Heart left ventricle (tissue), 16 donors: Measurements from ENCODE around the gene IGFBP3. TPM values are rescaled to one million over a fixed set of nuclear protein-coding genes. Genes with fewer than 3 reads are reported as not detected.

Experiments used
- ATAC-seq, 4 donors: fragments of 200-7000 bp; cut with Tn5 transposase; one replicate each; pipeline ENCODE4 v1.9.1; 2020 to 2022; ENCODE audit warnings: moderate library complexity in 4 of 4, mild to moderate bottlenecking in 3 of 4, moderate number of reproducible peaks in 1 of 4
- DNase-seq, 5 donors: peaks; one replicate each; pipeline ENCODE4 v3.0.0-alpha.2; 2020
- H3K27ac ChIP-seq, 12 donors: fragments of 200-600 bp; sonication (generic) in 4 of 12; one replicate each; pipeline versions ENCODE4 v1.5.0 to v1.8.0; 2016 to 2022; ENCODE audit warnings: mild to moderate bottlenecking in 2 of 12
- H3K27me3 ChIP-seq, 9 donors: fragments of 200-600 bp; sonication (generic) in 2 of 9; one replicate each; pipeline versions ENCODE4 v1.5.1 to v1.8.0; 2016 to 2022; ENCODE audit warnings: mild to moderate bottlenecking in 3 of 9
- H3K36me3 ChIP-seq, 9 donors: fragments of 200-600 bp; sonication (generic) in 2 of 9; one replicate each; pipeline versions ENCODE4 v1.5.0 to v1.8.0; 2018 to 2022; ENCODE audit warnings: mild to moderate bottlenecking in 2 of 9
- H3K4me1 ChIP-seq, 12 donors: fragments of 200-600 bp; sonication (generic) in 4 of 12; one replicate each; pipeline versions ENCODE4 v1.5.0 to v1.8.0; 2016 to 2022; ENCODE audit warnings: mild to moderate bottlenecking in 3 of 12
- H3K4me3 ChIP-seq, 12 donors: fragments of 200-600 bp; sonication (generic) in 4 of 12; one replicate each; pipeline versions ENCODE4 v1.5.0 to v1.8.0; 2017 to 2022; ENCODE audit warnings: mild to moderate bottlenecking in 9 of 12, moderate library complexity in 4 of 12
- H3K9me3 ChIP-seq, 12 donors: fragments of 200-600 bp; sonication (generic) in 4 of 12; one replicate each; pipeline versions ENCODE4 v1.5.0 to v1.8.0; 2016 to 2022; ENCODE audit warnings: mild to moderate bottlenecking in 1 of 12
- CTCF ChIP-seq, 12 donors: fragments of 200-600 bp; sonication (generic) in 4 of 12; IDR thresholded peaks; one replicate each; pipeline versions ENCODE4 v1.5.0 to v1.8.0; 2018 to 2022; ENCODE audit warnings: antibody characterized with exemption in 12 of 12, mild to moderate bottlenecking in 5 of 12
- POLR2A ChIP-seq, 2 donors: fragments of 450-650 bp; IDR thresholded peaks; one replicate each; pipeline ENCODE4 v1.6.1; 2017; ENCODE audit warnings: antibody characterized with exemption in 2 of 2, mild to moderate bottlenecking in 2 of 2, moderate library complexity in 2 of 2
- WGBS, 4 donors: extraction: QIAGEN DNeasy Blood & Tissue Kit in 2 of 4; methylation state at CpG; one replicate each; pipeline versions ENCODE4 v1.1.5 to v1.1.7; 2013 to 2018; 5-methylcytosine and 5-hydroxymethylcytosine counted together
- intact Hi-C, 10 donors: fragments of 100-400 bp; cut with DNase I; formaldehyde crosslinking; loops; one replicate each; pipeline versions ENCODE4 v1.11.1 to v1.14.2; 2022
- polyA plus RNA-seq, 2 donors: library from polyadenylated mRNA; stranded (reverse); fragments of 200-250 nt; gene quantifications; one replicate each; pipeline ENCODE4 v1.2.3, GENCODE V29; 2013
- total RNA-seq, 9 donors: library from RNA; depleted of rRNA in 2 of 9; stranded (reverse); fragments of >200 nt in 2 of 9; fragmentation: NEBNext Ultra II Directional in 3 of 9; extraction: Animal tissue kit (Norgen Biotek cat#: 25700) in 3 of 9; gene quantifications; one replicate each; pipeline versions ENCODE4 v1.1.0 to v1.2.4, GENCODE V29; 2016 to 2023
- donor health status: ischemic (EF 13 %, LVEDD 7.1; RV severe dilation, severe dysfunction).
- donor health status: healthy with polysubstance abuse.
- donor health status: DM: no; HTN: yes; CAD: no.
- donor health status: DM: no; HTN: no; CAD: no.
- donor health status: ischemic (EF 25% LVEDD 6.9; RV normal size, moderate dysfunction).
- donor health status: ischemic (EF 25% LVEDD 5.7; RV mildly dilated, moderate dysfunction).
- donor health status: healthy.
- donor health status: DM: yes; HTN: yes; CAD: no.
- donor health status: ischemic (EF 35%, LVEDD 5.7; RV mildly dilated, moderate dysfunction).
- donor health status: nonischemic (EF 11% LVEDD 7.7; RV severe dilation, severe dysfunction).
- donor health status: DM: yes; HTN: yes; CAD: no.
- donor health status: PGD.
- donor health status: ischemic (EF 29% LVEDD 5.4; RV normal size, mild dysfunction).
- donor health status: nonischemic (EF 23%, LVEDD 6.1; RV moderate dilation, normal function).

The IGFBP3 gene
- total and polyA plus RNA-seq, 11 donors: 18.1 to 165 (median 66.3) TPM

GRCh38 chr7:45880433-45880860 is 40.6 kb downstream of the IGFBP3 start:
- intact Hi-C loops: no loop called here
- H3K27me3 ChIP-seq: peaks cover 0 to 12% (median 0%) of the 10 kb centered on the region in 9 donors
- H3K27ac ChIP-seq: no peak overlapping the region
- peaks cover 0 to 21% (median 5%) of the 10 kb centered on the region in 12 donors for H3K9me3 ChIP-seq
- H3K4me3 ChIP-seq: no peak overlapping the region
- TF ChIP-seq CTCF (IDR thresholded peaks at IDR 0.05) (no peak), POLR2A (IDR thresholded peaks at IDR 0.05) (no peak)
- WGBS, 4 donors: 80 to 93% (median 90%) methylated on average over 2 to 7 of the region's 7 CpGs
- DNase-seq: no peak
- no peaks in the 10 kb centered on the region for H3K4me1 ChIP-seq
- no peak for ATAC-seq
- H3K36me3 ChIP-seq: no peaks in the 10 kb centered on the region

- no peak for ATAC-seq
- no peak for TF ChIP-seq POLR2A (IDR thresholded peaks at IDR 0.05)
- TF ChIP-seq CTCF (IDR thresholded peaks at IDR 0.05): no peak
- intact Hi-C loops: no loop called here
- no peaks in the 10 kb centered on the region for H3K4me1 ChIP-seq
- H3K27ac ChIP-seq: no peak overlapping the region
- no peaks in the 10 kb centered on the region for H3K36me3 ChIP-seq
- no peak overlapping the region for H3K4me3 ChIP-seq
- WGBS, 4 donors: 21 to 52% (median 44%) methylated on average over 3 of the region's 3 CpGs
- DNase-seq: no peak
- peaks cover 0 to 5% (median 0%) of the 10 kb centered on the region in 9 donors for H3K27me3 ChIP-seq
- peaks cover 0 to 21% (median 5%) of the 10 kb centered on the region in 12 donors for H3K9me3 ChIP-seq
Measured at GRCh38 chr7:45878457-45879144, 42.5 kb downstream of the IGFBP3 start.

GRCh38 chr7:45876519-45876918 is 44.6 kb downstream of the IGFBP3 start:
- Histone ChIP-seq H3K4me3 (no peak overlapping the region), H3K9me3 (peaks cover 0 to 21% (median 5%) of the 10 kb centered on the region in 12 donors), H3K27ac (no peak overlapping the region), H3K4me1 (no peaks in the 10 kb centered on the region), H3K36me3 (no peaks in the 10 kb centered on the region), H3K27me3 (no peaks in the 10 kb centered on the region)
- WGBS, 4 donors: 92 to 100% (median 95%) methylated on average over 2 of the region's 2 CpGs
- DNase-seq (no peak), ATAC-seq (no peak)
- TF ChIP-seq POLR2A (IDR thresholded peaks at IDR 0.05) (no peak), CTCF (IDR thresholded peaks at IDR 0.05) (no peak)
- intact Hi-C loops: no loop called here

- DNase-seq: no peak
- TF ChIP-seq POLR2A (IDR thresholded peaks at IDR 0.05): no peak
- no peak for TF ChIP-seq CTCF (IDR thresholded peaks at IDR 0.05)
- peaks cover 0 to 3% (median 0%) of the 10 kb centered on the region in 9 donors for H3K27me3 ChIP-seq
- H3K36me3 ChIP-seq: no peaks in the 10 kb centered on the region
- no peaks in the 10 kb centered on the region for H3K4me1 ChIP-seq
- H3K27ac ChIP-seq: no peak overlapping the region
- intact Hi-C loops: no loop called here
- H3K4me3 ChIP-seq: no peak overlapping the region
- ATAC-seq: peak in 1 of 4 donors; percentile 39
- H3K9me3 ChIP-seq: peaks cover 0 to 21% (median 5%) of the 10 kb centered on the region in 12 donors
- WGBS, 4 donors: 93 to 95% (median 94%) methylated on average over 8 of the region's 8 CpGs
Measured at GRCh38 chr7:45874408-45875131, 46.5 kb downstream of the IGFBP3 start.
